GM18870 (cell line): ENCODE results near the gene DDX46.
"Not testable (repeated sequence)": the region's sequence is repeated elsewhere in the genome, so short reads cannot be mapped to it uniquely, and the experiment has no call there.

Experiments
- ATAC-seq: cut with Tn5 transposase; IDR thresholded peaks from one replicate; pipeline ENCODE4 v1.9.1; 2021; ENCODE audit warnings: moderate library complexity; ENCODE audit not compliant: unreplicated experiment

The DDX46 gene

DNA sequence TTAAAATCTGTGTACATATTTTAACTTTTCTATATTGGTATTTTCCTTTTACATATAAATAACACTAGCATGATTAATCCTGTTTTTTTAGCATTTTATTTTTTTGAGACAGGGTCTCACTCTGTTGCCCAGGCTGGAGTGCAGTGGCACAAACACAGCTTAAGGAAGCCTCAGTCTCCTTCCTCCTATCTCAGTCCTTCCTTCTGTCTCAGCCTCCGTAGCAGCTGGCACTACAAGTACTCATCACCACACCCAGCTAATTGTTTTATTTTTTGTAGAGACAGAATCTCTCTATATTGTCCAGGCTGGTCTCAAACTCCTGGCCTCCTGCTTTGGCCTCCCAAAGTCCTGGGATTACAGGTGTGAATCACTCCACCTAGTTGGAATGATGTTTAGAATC, 85.7 kb downstream of the DDX46 start:
- ATAC-seq, result no peak

GRCh38 chr5:134845335-134845851, 86.8 kb downstream of the DDX46 start:
- no peak for ATAC-seq

DNA sequence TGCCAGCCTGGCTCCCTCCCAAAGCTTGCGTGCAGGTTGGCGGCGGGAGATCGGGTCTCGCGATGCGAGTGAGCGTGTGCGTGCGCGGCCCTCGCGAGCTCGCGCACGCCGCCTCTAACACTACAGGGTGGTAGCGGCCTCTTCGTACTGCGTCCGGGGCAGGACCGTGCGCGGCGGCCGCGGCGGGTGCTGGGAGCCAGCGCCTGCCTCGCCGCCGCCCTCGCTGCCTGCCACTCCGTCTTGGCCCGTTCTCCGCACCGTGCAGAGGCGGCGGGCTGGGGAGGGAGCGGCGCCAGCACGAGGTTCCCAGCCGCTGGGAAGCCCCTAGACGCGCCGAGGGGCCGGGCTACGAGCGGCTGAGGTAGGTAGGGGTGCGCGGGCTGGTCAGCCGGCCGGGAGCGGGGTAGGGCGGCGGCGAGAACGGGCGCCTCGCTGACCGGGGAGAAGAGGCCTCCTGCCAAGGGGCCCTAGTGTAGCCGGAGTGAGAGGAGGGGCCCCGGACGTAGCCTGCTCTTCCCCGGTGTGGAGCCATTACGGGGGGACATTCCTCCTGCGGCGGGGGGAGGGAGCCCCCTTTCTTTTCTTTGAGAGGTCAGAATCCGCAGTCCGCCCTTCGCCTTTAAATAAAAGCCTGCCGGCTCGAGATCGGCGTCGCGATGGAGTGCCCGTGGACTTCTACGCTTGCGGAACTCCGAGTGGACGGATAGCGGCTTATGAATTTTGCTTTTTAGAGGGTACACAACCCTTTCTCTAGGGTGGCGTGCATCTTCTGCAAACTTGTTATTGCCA, 87.5 kb downstream of the DDX46 start, which contains the start of gene C5orf24:
C5orf24 (plus strand) TSS at position 117 of the 789 bp plus-strand sequence. CDS start 8,933 bp downstream, outside the sequence.
- ATAC-seq, result peak; percentile 74

GRCh38 chr5:134846641-134846960, 88.0 kb downstream of the DDX46 start:
- no peak for ATAC-seq

DNA sequence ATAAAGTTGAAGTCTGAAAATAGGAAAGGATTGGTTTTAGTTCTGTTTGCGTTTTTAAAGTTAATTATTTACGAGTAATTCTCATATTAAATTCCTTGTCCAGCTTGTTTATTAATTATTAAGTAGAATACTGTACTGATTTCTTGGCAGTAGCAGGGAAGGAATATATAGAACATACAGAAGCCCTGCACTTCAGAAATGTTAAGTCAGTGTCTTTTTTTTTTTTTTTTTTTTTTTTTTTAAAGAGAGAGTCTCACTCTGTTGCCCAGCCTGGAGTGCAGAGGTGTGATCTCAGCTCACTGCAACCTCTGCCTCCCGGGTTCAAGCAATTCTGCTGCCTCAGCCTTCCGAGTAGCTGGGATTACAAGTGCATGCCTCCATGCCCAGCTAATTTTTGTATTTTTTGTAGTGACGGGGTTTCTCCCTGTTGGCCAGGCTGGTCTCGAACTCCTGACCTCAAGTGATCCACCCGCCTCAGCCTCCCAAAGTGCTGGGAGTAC, 90.9 kb downstream of the DDX46 start:
- ATAC-seq, result not testable (repeated sequence)

GRCh38 chr5:134851307-134851923, 92.8 kb downstream of the DDX46 start:
- no peak for ATAC-seq

DNA sequence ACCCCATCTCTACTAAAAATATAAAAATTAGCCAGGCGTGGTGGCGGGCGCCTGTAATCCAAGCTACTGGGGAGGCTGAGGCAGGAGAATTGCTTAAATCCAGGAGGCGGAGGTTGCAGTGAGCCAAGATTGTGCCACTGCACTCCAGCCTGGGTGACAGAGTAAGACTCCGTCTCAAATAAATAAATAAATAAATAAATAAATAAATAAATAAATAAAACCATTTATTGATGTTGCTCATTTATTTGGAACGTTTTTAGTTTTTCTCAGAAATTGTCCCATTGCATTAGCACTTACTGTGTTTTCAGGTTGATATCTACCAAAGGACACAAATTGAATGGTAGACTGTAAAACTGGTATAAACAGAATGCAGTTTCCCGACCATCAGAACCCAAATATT, 97.9 kb downstream of the DDX46 start:
- ATAC-seq, result not testable (repeated sequence)

GRCh38 chr5:134857401-134857800, 98.8 kb downstream of the DDX46 start:
- no peak for ATAC-seq

GRCh38 chr5:134864707-134865106, 106.1 kb downstream of the DDX46 start:
- no peak for ATAC-seq

DNA sequence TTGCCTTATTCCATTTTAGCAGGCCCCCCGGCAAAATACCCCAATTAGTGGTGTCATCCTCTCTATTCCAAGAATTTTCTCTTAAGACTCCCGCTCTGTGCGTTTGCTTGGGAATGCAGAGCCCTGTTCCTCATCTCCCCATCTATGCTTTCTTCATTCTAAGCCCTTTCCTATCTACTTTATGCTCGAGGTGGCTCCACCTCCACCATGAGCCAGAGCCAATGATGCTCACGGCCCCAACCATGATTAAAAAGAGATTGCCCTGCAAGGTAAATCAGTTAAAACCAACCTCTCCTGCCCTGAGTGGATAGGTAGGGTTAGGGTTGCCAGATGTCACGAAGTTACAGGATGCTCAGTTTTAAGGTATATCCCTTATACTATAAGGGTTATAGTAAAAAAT, 114.9 kb downstream of the DDX46 start:
- no peak for ATAC-seq

DNA sequence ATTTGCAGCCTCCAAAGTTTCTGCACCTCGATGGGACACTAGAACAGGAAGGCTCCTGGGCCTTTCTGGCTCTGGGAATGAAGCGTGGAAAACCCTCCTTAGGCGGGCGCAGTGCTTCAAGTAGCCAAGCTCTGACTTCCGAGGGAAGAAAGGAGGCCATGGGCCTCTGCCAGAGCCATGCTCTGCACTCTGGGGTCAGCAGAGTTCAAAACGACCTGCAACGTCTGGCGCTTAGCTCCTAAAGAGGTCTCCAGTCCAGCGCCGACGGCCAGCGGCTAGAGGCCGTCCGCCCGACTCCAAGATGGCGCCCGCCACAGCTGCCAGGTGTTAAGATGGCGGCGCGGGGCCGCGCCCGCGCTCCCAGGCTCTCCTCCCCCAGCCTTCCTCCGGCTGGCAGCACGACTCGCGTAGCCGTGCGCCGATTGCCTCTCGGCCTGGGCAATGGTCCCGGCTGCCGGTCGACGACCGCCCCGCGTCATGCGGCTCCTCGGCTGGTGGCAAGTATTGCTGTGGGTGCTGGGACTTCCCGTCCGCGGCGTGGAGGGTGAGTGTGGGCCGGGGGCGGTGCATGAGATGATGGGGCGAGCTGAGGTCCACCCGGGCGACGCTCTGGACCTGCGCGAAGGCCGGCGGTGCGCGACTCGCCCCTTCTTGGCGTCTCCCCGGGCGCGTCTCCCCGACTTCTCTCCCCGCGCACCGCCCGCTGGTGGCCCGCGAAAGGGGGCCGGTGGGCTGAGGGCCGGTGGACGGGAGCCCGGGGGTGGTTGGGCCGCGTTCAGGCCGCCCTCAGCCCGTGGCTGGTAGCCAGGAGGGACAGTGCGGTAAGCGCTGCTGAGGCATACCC, 115.6 kb downstream of the DDX46 start, which contains the start of gene TXNDC15:
TXNDC15 (plus strand) TSS at position 385 of the 844 bp plus-strand sequence; CDS start at position 442, 57 bp downstream.
- ATAC-seq, result no peak

GRCh38 chr5:134874831-134875655, 116.5 kb downstream of the DDX46 start:
- ATAC-seq, result no peak

- peak; percentile 45 for ATAC-seq
These were observed 118.6 kb downstream of the DDX46 start for GRCh38 chr5:134877159-134877558.

GRCh38 chr5:134878403-134878802, 119.8 kb downstream of the DDX46 start:
- no peak for ATAC-seq

GRCh38 chr5:134879456-134879855, 120.9 kb downstream of the DDX46 start:
- ATAC-seq, result no peak
